ENCODE measurements around the gene IER5L.

Gene IER5L

DNA sequence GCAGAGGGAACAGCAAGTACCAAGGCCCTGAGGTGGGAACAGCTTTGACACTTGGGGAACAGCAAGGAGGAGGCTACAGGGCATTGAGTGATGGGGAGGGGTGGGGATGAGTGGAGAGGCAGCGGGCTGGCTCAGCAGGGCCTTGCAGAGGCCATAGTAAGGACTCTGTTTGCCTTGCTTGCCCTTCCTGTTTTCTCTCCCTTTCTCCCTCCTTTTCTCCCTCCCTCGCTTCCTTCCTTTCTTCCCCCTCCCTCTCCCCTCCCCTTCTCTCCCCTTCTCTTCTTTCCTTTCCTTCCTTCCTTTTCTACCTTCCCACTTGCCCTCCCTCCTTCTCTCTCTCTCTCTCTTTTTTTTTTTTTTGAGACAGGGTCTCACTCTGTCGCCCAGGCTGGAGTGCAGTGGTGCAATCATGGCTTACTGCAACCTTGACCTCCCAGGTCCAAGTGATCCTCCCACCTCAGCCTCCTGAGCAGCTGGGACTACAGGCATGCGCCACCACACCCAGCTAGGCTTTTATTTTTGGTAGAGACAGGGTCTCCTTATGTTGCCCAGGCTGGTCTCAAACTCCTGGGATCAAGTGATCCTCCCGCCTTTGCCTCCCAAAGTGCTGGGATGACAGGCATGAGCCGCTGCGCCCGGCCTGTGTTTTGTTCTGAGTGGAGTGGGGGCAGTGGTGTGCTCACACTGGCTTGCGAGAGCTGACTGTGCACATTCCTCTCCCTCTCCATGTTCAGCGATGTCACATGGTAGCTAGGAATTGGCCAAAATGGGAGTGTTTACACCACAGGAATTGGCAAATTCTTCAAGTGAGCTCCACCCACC, 17.1 kb downstream of the IER5L start:
- no peak for DNase-seq (ENCODE audit: low spot score)

DNA sequence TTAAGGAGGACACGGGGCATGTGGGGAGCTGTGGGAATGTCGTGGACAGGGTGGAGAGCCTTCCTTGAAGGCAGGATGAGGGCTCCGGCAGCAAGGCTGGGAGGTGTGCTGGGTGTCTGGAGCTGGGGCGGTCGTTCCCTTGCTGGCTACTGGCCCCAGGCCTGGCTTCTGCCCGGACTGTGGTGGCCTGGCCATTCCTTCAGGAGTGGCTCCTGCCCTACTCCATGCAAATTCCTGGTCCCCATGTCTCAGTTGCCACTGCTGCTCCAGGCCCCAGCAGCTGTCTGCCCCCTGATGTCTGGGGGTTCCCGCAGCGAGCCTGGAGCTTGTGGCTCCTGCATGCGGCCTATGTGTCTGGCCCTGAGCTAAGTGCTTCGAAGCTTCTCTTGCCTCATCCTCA, 21.9 kb downstream of the IER5L start:
- no peak for DNase-seq (ENCODE audit: low spot score)

- DNase-seq (ENCODE audit: low spot score) = no peak
Observed at GRCh38 chr9:129154866-129155477, 23.1 kb downstream of the IER5L start.

- no peak for DNase-seq (ENCODE audit: low spot score)
Observed at GRCh38 chr9:129151469-129151868, 26.6 kb downstream of the IER5L start.

DNA sequence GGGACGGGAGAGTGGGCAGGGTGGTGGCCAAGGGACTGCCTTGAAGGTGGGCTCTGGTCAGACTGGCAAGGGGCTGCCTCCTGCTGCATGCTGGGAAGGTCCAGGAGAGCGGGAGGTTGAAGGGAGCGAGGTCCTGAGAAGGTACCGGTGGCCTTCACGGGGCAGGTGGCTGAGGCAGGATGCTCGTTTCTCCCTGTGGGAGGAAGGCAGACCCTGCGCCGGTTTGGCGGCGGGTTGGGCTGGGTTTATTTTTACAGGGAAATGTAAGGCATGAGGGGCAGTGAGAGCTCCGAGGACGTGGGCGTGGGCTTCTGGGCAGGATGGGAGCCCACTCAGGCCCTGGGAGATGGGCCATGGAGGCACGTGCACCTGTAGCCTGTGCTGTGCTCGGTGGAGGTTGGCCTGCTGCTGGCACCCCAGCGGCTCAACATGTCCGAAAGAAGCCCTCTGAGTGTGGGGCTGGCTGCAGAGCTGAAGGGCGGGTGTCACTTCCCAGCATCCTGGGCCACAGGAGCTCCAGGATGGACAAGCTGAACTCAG, 27.3 kb downstream of the IER5L start:
- DNase-seq (ENCODE audit: low spot score) = no peak

DNA sequence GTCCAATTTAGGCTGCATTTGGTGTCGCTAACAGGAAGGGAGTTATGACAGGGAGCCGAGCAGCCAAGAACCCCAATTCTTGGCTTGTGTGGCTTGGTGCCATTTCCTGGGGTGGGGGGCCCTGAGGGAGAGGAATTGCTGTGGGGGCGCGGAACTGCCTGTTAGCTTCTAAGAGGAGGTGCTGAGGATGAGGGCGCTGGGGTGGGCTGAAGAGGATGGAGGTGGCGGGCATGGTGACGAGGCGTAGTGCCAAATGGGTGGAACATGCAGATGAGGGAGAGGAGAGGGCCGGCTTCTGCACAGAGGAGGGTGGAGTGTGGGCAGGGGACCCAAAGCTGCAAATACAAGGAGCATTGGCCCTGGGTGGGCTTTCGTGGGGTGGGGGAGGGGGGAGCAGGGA, 27.9 kb downstream of the IER5L start:
- DNase-seq (ENCODE audit: low spot score) = no peak

GRCh38 chr9:129149442-129149841, 28.6 kb downstream of the IER5L start:
- no peak for DNase-seq (ENCODE audit: low spot score)

GRCh38 chr9:129148463-129149204, 29.4 kb downstream of the IER5L start:
- DNase-seq (ENCODE audit: low spot score) = no peak

- DNase-seq (ENCODE audit: low spot score) = no peak
Observed at GRCh38 chr9:129146441-129146941, 31.6 kb downstream of the IER5L start.

- no peak for DNase-seq (ENCODE audit: low spot score)
Observed at GRCh38 chr9:129145841-129146292, 32.2 kb downstream of the IER5L start.

GRCh38 chr9:129145316-129145715, 32.7 kb downstream of the IER5L start:
- DNase-seq (ENCODE audit: low spot score) = no peak

DNA sequence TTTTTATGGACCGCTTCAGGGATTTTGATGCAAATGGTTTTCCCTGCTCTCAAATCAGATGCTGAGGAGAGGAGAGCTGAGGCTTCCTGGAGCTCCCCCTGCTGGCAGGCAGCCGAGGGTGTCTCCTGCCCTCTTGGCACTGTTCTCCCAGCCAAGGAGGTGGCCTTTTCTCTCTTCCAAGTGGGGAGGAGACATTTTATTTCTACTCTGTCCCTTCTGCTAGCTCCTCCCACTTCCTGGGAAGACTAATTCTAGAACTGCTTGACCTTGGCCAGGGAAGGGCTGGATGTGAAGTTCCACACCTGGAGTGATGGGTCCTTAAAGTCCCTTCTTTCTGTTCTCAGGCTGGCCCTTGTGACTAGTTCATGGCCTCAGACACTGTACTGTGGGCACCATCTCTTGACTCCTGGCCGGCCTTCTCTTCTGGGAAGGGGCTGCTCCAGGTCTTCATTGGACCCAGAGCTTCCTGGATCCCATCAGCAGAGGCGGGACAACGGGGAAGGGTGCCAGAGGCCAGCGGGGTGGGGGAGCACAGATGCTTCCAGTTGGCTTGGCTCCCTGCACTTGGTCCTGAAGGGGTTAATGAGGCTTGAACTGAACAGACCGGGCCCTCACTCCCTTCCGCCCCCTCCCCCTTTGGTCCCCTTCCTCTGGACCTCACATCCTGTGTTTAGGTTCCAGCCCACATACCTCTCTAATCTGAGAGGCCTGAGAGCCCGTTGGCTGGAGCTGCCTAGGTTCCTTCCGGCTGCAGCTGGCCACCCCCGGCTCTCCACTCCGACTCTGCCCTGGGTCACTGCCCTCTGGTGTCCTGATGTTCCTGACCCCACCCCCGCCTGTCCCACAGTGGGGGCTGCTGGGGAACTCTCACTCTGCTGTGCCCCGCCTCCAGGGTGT, 34.8 kb downstream of the IER5L start:
- DNase-seq (ENCODE audit: low spot score) = peak; percentile 87

DNA sequence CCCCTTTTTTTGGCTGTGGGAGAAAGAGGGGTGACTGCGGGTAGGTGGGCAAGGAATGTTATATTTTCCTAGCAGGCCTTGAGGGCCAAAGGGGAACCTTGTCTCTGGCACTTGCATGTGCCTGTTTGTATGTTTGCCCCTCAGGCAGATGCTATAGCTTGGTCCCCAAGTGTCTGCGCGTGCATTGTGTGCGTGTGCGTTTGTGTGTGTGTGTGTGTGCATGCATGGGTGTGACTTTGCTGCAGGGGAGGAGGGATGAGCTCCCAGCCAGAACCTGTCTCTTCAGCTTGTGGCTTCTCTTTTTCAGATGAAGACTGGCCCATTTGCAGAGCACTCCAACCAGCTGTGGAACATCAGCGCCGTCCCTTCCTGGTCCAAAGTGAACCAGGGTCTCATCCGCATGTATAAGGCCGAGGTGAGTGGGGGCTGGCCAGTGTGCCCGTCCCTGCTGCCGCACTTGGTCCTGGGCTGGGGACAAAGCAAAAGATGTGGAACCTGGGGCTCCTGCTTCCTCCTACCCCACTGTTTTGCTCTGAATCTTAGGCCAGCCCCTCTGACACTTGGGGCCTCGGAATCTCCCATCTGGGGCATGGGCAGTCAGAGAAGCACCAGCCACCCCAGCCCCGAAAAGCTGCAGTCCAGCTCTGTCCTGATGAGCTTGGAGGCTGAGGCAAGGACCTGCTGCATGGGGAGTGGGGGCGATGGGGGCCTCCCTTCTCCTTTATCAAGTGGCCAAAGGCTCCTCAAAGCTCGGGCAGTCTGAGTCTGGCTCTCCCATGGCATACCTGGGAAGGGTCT, 35.7 kb downstream of the IER5L start:
- no peak for DNase-seq (ENCODE audit: low spot score)

DNA sequence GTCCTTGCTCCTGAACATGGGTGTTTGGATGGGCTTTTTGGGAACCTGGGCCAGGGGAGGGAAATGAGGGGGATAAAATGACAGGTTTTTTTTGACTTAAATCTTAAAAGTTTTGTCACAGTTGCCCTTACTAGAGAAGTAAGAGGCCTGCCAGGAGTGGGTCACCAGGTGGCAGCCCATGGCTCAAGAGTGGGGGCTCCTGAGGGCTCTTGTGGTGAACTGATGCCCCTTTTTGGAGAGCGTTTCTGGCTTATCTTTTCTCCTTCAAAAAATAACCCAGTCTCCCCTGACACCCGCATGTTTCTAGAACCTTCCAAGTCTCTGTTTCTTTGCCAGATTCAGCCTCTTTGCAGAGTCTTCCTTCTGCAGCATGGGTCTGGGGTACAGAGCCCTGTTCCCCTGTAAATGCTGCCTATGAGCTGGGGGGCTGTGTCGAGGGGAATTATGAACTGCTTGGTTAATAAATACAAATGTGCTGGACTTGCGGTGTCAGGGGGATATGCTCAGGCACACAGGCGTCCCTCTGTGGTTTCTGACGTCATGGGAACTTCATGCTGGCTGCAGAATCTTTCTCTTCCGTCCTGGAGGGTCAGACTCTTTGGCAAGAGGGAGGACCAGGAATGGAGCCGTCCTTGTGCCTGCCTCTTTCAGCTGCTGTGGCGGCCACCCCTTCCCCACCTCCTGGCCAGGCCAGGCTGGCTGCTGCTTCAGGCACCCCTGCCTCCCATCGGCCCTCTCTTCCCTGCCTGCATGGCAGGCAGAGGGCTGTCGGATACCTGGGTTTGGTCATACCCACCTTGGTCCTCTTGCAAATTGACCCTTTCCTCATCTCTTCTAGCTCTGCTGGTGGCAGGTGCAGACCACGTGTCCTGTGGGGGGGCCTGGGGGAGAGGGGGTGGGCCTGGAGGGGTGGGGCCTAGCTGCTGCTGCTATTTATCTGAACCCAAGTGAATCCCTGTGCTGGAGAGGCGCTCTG, 36.7 kb downstream of the IER5L start:
- DNase-seq (ENCODE audit: low spot score) = peak; percentile 66

DNA sequence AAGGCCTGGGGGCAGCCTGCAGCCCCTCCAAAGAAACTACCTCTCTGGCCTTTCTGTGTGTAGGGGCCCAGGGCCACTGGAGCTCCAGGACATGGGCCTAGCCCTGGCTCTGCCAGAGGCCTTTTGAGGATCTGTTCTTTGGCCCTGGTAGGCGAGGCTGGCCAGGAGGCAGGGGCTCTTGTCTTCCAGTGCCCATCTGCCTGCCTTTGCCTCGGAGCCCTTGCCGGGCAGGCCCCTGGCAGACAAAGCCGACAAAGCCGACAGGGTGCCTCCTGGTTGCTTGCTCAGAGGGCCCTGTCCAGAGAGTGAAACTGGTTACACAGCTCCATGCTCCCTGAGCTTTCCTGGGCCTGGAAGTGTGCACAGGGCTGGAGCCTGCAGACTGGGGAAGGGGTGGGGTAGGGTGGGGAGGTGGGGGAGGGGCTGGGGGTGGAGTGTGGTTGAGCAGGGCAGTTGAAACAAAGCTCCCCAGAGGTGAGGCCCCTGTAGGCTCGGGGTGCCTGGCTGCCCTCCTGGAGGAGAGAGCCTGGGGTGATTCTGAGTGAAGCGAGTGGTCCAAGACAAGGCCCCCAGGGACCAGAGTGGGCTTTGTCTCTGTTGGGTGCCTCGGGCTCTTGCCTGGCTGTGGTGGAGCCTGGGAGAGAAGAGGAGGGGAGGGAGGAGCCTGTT, 37.5 kb downstream of the IER5L start:
- peak; percentile 37 for DNase-seq (ENCODE audit: low spot score)

DNA sequence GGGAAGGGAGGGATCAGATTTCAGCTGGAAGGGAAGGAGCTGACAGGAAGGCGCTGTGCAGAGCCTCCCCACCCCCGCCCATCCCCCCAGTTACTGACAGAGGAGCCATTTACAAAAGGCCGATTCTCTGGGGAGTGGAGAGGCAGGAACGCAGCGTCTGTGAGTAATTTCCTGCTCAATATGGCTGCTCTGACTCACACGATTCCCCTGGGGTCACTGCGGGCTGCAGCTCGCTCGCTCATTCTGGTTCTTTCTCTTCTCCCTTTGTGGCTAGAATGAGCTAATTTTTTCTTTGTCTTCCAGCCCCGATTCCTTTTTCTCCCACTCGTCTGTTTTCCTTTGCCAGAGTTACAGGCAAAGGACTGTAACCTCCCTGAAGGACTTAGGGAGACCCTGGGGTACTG, 38.1 kb downstream of the IER5L start:
- peak; percentile 86 for DNase-seq (ENCODE audit: low spot score)

DNA sequence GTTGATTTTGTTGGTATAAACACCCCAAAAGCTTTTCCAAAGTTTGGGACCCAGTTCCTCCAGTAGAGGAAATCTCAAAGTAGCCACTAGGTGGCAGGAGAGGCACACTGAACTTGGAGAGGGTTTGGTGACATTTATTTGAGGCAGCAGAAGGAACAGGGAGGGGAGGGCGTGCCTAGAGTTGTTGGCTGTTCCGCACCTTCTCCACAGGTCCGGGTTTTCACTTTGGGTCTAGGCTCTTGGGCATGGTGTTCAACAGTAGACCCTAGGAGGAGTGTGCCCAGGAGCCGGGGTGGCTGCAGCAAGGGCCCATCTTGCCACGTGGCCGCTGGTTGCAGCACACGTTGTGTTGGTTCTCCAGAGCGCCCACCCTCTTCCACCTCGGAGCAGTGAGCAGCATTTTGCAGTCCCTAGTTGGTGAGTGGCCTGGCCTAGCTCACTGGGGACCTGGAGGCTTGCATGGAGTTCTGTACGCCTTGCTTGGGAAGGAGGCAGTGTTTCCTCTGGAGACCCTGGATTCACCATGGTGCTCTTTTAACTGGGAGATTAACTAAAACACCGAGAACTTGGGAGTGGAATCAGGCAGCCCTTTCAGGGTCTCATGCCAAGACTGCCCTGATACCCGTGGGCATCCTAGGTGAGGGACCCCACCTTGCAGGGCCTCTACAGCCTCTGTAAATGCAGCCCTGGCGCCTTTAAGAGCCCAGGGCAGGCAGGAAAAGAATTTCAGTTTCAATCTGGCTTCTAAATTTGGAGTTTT, 38.6 kb downstream of the IER5L start:
- peak; percentile 84 for DNase-seq (ENCODE audit: low spot score)
